OCI-LY1 (cell line): ENCODE measurements around the gene MTX1.

Experiments used
- H2AFZ ChIP-seq: fragments of 200-600 bp; sonication (generic), shearing (Covaris generic); 2 replicates; pipeline ENCODE4 v1.6.0; 2014; ENCODE audit warnings: antibody characterized with exemption, mild to moderate bottlenecking, low read length
- H3F3A ChIP-seq: fragments of 200-600 bp; sonication (generic), shearing (Covaris generic); 2 replicates; pipeline ENCODE4 v1.6.0; 2014; ENCODE audit warnings: mild to moderate bottlenecking, antibody characterized with exemption, low read length, moderate library complexity; ENCODE audit not compliant: insufficient read depth
- H3K27ac ChIP-seq: fragments of 200-600 bp; sonication (generic); 2 replicates; pipeline ENCODE4 v1.5.1; 2014; ENCODE audit warnings: low read length, mixed run types, mild to moderate bottlenecking, low read depth; ENCODE audit not compliant: poor library complexity, severe bottlenecking
- H3K27me3 ChIP-seq: fragments of 200-600 bp; sonication (generic); 2 replicates; pipeline ENCODE4 v1.6.0; 2014; ENCODE audit warnings: antibody characterized with exemption, mild to moderate bottlenecking, low read length, moderate library complexity; ENCODE audit not compliant: insufficient read depth
- H3K36me3 ChIP-seq: fragments of 200-600 bp; sonication (generic); 2 replicates; pipeline ENCODE4 v1.6.1; 2014; ENCODE audit warnings: mild to moderate bottlenecking, antibody characterized with exemption, low read length, moderate library complexity, mixed read lengths; ENCODE audit not compliant: insufficient read depth
- H3K4me1 ChIP-seq: fragments of 200-600 bp; sonication (generic); 2 replicates; pipeline ENCODE4 v1.5.1; 2014; ENCODE audit warnings: mild to moderate bottlenecking, low read length, moderate library complexity; ENCODE audit not compliant: insufficient read depth, severe bottlenecking
- H3K4me2 ChIP-seq: fragments of 200-600 bp; sonication (generic), shearing (Covaris generic); 2 replicates; pipeline ENCODE4 v1.6.1; 2014; ENCODE audit warnings: low read length
- H3K4me3 ChIP-seq: fragments of 200-600 bp; sonication (generic); 2 replicates; pipeline ENCODE4 v1.5.1; 2014; ENCODE audit warnings: low read length, low read depth, mild to moderate bottlenecking, mixed read lengths; ENCODE audit not compliant: poor library complexity, severe bottlenecking
- H3K79me2 ChIP-seq: fragments of 200-600 bp; shearing (Covaris generic); 2 replicates; pipeline ENCODE4 v1.6.1; 2016; ENCODE audit warnings: mixed run types, low read length, mixed read lengths; ENCODE audit not compliant: insufficient read depth
- H3K9ac ChIP-seq: fragments of 200-600 bp; sonication (generic), shearing (Covaris generic); 2 replicates; pipeline ENCODE4 v1.6.1; 2014; ENCODE audit warnings: mild to moderate bottlenecking, low read length, mixed read lengths
- H3K9me2 ChIP-seq: fragments of 200-600 bp; sonication (generic), shearing (Covaris generic); 2 replicates; pipeline ENCODE4 v1.6.1; 2014; ENCODE audit warnings: low read depth, mild to moderate bottlenecking, low read length, mixed read lengths
- H3K9me3 ChIP-seq: fragments of 200-600 bp; shearing (Covaris generic); 2 replicates; pipeline ENCODE4 v1.6.1; 2014; ENCODE audit warnings: low read length, mixed read lengths
- H4K20me1 ChIP-seq: fragments of 200-600 bp; sonication (generic), shearing (Covaris generic); 2 replicates; pipeline ENCODE4 v1.6.0; 2016; ENCODE audit warnings: mild to moderate bottlenecking, low read length; ENCODE audit not compliant: insufficient read depth
- EZH2 ChIP-seq: fragments of 200-600 bp; sonication (generic), shearing (Covaris generic); IDR thresholded peaks from 2 replicates; pipeline ENCODE4 v1.8.0; 2017; ENCODE audit warnings: borderline replicate concordance, mixed run types, mild to moderate bottlenecking, antibody characterized with exemption, low read length, moderate library complexity, mixed read lengths
- TF ChIP-seq, protein P1 (sequence below): fragments of 200-600 bp; sonication (generic), shearing (Covaris generic); IDR thresholded peaks from 2 replicates; pipeline ENCODE4 v1.5.1; 2017; ENCODE audit warnings: mild to moderate bottlenecking, antibody characterized with exemption, low read length, moderate library complexity, mixed read lengths

Gene MTX1

DNA sequence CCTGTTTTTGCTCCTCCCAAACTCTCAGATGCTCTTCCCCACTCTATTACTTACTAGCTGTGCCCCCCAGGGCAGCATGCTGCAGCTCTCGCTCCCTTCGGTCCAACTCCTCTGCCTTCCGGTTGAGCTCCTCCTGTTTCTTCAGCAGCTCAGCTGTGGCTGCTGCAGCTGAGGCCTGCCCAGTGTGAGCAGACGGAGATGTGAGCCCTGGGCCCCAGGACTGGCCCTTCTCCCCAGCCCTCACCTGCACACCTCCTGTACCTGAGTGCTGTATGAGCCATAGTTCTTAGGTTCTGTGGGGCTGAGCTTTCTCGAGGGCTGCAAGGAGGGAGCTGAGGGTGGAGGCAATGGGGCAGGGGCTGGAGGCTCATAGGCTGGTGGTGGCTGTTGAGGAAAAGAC, 51.8 kb downstream of the MTX1 start:
- Histone ChIP-seq H2AFZ (no peak overlapping the region), H3K4me3 (no peak overlapping the region), H3K27me3 (no peaks in the 10 kb centered on the region), H3K9me2 (no peaks in the 10 kb centered on the region), H4K20me1 (no peaks in the 10 kb centered on the region), H3K9ac (no peak overlapping the region), H3F3A (peaks cover 18% of the 10 kb centered on the region), H3K9me3 (no peaks in the 10 kb centered on the region), H3K4me1 (peaks cover 27% of the 10 kb centered on the region), H3K79me2 (peaks cover 8% of the 10 kb centered on the region; the same call in 1 of the 2 replicates), H3K4me2 (no peak overlapping the region), H3K36me3 (peaks cover 49% of the 10 kb centered on the region), H3K27ac (no peak overlapping the region)
- TF ChIP-seq, protein P1, sequence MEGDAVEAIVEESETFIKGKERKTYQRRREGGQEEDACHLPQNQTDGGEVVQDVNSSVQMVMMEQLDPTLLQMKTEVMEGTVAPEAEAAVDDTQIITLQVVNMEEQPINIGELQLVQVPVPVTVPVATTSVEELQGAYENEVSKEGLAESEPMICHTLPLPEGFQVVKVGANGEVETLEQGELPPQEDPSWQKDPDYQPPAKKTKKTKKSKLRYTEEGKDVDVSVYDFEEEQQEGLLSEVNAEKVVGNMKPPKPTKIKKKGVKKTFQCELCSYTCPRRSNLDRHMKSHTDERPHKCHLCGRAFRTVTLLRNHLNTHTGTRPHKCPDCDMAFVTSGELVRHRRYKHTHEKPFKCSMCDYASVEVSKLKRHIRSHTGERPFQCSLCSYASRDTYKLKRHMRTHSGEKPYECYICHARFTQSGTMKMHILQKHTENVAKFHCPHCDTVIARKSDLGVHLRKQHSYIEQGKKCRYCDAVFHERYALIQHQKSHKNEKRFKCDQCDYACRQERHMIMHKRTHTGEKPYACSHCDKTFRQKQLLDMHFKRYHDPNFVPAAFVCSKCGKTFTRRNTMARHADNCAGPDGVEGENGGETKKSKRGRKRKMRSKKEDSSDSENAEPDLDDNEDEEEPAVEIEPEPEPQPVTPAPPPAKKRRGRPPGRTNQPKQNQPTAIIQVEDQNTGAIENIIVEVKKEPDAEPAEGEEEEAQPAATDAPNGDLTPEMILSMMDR: no peak
- TF ChIP-seq EZH2: no peak

DNA sequence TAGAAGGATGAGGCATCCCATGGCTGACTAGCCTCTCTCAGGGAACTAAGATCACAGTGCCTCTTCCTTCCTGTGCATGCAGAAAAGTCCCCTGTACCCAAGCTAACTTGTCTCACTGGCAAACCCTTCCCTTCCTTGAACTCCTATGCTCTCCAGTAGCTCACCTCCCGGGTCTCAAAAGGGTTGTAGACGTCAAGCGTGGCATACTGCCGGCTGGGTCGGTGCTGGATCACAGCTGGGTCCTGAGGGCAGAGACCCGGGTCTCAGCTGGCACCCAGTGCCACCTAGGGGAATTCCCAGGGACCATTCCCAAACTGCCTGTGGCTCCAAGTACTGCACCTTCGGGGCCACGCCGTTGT, 53.0 kb downstream of the MTX1 start:
- Histone ChIP-seq H3K4me1 (peaks cover 17% of the 10 kb centered on the region), H3K79me2 (peaks cover 8% of the 10 kb centered on the region; the same call in 1 of the 2 replicates), H2AFZ (no peak overlapping the region), H3K27ac (peak overlapping the region; percentile 30), H3K4me2 (peak overlapping the region; percentile 97), H3K9me2 (no peaks in the 10 kb centered on the region), H3K36me3 (peaks cover 59% of the 10 kb centered on the region), H3K9ac (peak overlapping the region; percentile 85), H4K20me1 (no peaks in the 10 kb centered on the region), H3K9me3 (no peaks in the 10 kb centered on the region), H3K27me3 (no peaks in the 10 kb centered on the region), H3F3A (peaks cover 18% of the 10 kb centered on the region), H3K4me3 (peak overlapping the region; percentile 78)
- TF ChIP-seq, protein P1: 0 out of 2 replicates have a peak, but pooled peaks have one; percentile 5
- TF ChIP-seq EZH2: no peak

DNA sequence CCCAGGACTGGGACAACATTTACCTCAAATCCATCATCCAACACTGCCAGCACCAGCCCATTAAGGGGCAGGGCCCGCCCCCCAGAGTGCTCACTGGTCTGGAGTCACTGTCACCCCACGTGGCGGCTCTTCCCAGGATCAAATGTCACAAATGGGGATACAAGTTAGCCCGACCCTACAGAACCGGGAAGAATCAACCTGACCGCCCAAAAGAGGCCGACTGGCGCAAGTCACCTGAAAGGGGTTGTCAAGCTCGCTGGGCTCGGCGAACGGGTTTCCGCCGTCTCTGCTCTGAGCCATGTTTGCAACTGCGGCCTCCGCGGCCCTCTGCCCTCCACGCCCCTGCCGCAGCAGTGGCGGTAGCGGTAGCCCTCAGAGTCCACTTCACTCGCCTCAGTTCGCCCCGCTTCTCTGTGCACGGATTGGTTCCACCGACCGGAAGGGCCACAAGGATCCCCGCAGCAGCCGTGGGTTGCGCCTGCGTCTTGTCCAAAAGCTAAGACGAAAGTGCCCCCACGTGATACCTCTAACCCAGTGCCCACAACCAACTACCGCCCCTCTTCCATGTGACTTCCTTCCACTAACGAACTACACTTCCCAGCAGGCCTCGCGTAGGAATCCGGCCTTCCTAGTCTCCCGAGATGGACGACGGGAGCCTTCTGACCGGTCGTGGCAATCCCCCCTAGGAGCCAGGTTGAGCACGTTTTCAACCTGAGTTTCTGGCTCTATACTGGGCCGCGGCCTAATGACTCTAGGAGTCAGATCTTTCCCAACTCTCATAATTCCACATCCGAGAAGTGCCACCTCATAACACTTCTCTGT, 53.6 kb downstream of the MTX1 start, which contains the start of gene SCAMP3:
TSS of gene SCAMP3 (minus strand) at position 509 of the 822 bp plus-strand sequence. CDS start at position 300, 209 bp downstream.
- Histone ChIP-seq H2AFZ (no peak within 1 kb of the TSS), H3K27ac (peak within 1 kb of the TSS; percentile 47), H3K9ac (peak within 1 kb of the TSS; percentile 85), H3K79me2 (peaks cover 8% of the 10 kb centered on the region; the same call in 1 of the 2 replicates), H4K20me1 (no peaks in the 10 kb centered on the region), H3K4me2 (peak within 1 kb of the TSS; percentile 97), H3K27me3 (no peaks in the 10 kb centered on the region), H3K4me1 (peaks cover 17% of the 10 kb centered on the region), H3K9me3 (no peaks in the 10 kb centered on the region), H3K9me2 (no peaks in the 10 kb centered on the region), H3K36me3 (peaks cover 62% of the 10 kb centered on the region), H3K4me3 (peak within 1 kb of the TSS; percentile 78), H3F3A (peaks cover 18% of the 10 kb centered on the region)
- no peak for TF ChIP-seq EZH2
- TF ChIP-seq, protein P1: no peak
